Anterior cingulate cortex (tissue), 58 donors: Measurements from ENCODE around the gene PAQR5.
"Not testable (repeated sequence)": the region's sequence is repeated elsewhere in the genome, so short reads cannot be mapped to it uniquely, and the experiment has no call there.

Experiments
- DNase-seq, 58 donors: peaks; one replicate each; lab custom pipeline; 2025; lab: John Stamatoyannopoulos, UW

PAQR5 gene

GRCh38 chr15:69343133-69343532 lies 44.4 kb downstream of the PAQR5 start:
- DNase-seq, result no peak

- no peak for DNase-seq
Observed at GRCh38 chr15:69344238-69344637, 45.5 kb downstream of the PAQR5 start.

- DNase-seq, result no peak
Observed at GRCh38 chr15:69346112-69346511, 47.4 kb downstream of the PAQR5 start.

- DNase-seq, result no peak
Observed at GRCh38 chr15:69351333-69351732, 52.6 kb downstream of the PAQR5 start.

GRCh38 chr15:69351884-69352283 lies 53.2 kb downstream of the PAQR5 start:
- DNase-seq, result no peak

- DNase-seq, result no peak
Observed at GRCh38 chr15:69357773-69358771, 59.4 kb downstream of the PAQR5 start.

- DNase-seq, result no peak
Observed at GRCh38 chr15:69358850-69359249, 60.1 kb downstream of the PAQR5 start.

GRCh38 chr15:69359722-69360121 lies 61.0 kb downstream of the PAQR5 start:
- no peak for DNase-seq

- DNase-seq, result no peak
Observed at GRCh38 chr15:69360642-69361041, 61.9 kb downstream of the PAQR5 start.

GRCh38 chr15:69367236-69367635 lies 68.5 kb downstream of the PAQR5 start:
- no peak for DNase-seq

GRCh38 chr15:69369631-69370030 lies 70.9 kb downstream of the PAQR5 start:
- DNase-seq, result no peak

GRCh38 chr15:69373406-69373805 lies 74.7 kb downstream of the PAQR5 start:
- DNase-seq, result no peak

- DNase-seq, result no peak
Observed at GRCh38 chr15:69375151-69375790, 76.6 kb downstream of the PAQR5 start.

- DNase-seq, result no peak
Observed at GRCh38 chr15:69377216-69377970, 78.7 kb downstream of the PAQR5 start.

GRCh38 chr15:69380100-69380725 lies 81.5 kb downstream of the PAQR5 start:
- no peak for DNase-seq

- DNase-seq, result no peak
Observed at GRCh38 chr15:69380726-69381105, 82.0 kb downstream of the PAQR5 start.

GRCh38 chr15:69382176-69382575 lies 83.5 kb downstream of the PAQR5 start:
- DNase-seq, result not testable (repeated sequence)

- not testable (repeated sequence) for DNase-seq
Observed at GRCh38 chr15:69384066-69384465, 85.4 kb downstream of the PAQR5 start.

- no peak for DNase-seq
Observed at GRCh38 chr15:69384626-69385598, 86.2 kb downstream of the PAQR5 start.
